Skeletal muscle cell (primary cell): ENCODE data around the gene MISP3.

ENCODE experiments used
- DNase-seq: peaks from one replicate; pipeline ENCODE4 v3.0.0-alpha.2; 2010; ENCODE audit warnings: low read depth
- H3K4me3 ChIP-seq: 2 replicates; pipeline ENCODE4 v1.5.1; 2011; ENCODE audit warnings: low read depth, mild to moderate bottlenecking, control low read depth, low read length, moderate library complexity

MISP3 gene

DNA sequence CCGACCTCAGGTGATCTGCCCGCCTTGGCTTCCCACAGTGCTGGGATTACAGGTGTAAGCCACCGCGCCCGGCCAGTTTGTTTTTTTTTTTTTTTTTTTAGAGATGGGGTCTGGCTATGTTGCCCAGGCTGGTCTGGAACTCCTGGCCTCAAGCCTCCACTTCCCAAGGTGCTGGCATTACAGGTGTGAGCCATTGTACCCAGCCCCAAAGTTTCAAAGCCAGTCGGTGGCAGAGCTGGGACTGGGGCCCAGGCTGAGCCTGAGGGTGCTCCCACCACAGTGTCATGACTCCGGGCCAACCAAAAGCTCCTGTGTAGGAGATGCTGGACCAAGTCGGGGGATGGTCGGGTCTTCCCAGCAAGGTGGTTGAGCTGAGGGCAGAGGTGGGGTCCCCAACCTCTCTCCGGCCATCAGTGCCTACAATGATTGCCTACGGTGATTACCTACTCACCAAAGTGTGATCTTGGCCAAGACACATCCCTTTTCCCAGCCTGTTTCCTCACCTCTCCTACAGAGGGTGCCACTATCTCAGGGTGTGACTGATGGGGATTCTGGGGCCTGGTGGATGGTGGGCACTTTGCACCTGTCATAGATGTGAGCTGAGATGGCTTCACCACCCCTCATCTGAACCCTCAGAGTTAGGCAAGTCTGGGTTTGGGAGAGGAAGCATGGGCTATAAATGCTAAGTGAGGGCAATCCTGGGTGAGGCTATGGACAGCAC, 23.8 kb downstream of the MISP3 start:
- DNase-seq, result no peak
- no peak overlapping the region for H3K4me3 ChIP-seq

DNA sequence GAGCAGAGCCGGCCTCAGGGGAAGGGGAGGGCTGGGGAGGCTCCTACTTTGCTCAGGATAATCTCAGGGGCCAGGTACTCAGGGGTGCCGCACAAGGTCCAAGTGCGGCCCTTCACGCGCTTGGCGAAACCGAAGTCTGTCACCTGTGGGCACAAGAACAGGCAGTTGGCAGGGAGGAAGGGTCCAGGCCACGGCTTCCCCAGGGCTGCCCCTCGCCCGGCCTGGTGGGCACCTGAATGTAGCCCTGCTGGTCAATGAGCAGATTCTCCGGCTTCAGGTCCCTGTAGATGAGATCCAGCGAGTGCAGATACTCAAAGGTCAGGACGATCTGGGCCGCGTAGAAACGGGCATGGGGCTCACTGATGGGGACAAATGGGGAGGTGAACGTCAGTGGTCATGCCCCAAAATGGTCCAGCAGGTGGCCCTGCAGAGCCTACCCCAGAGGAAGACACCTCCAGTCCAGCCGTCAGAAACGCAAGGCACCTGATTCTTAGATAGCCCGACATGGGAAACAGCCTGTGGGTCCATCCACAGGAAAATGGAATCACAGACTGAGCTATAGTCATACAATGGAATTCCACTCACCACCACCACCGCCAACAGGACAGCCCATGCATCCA, 25.1 kb downstream of the MISP3 start:
- DNase-seq, result no peak
- no peak overlapping the region for H3K4me3 ChIP-seq

DNA sequence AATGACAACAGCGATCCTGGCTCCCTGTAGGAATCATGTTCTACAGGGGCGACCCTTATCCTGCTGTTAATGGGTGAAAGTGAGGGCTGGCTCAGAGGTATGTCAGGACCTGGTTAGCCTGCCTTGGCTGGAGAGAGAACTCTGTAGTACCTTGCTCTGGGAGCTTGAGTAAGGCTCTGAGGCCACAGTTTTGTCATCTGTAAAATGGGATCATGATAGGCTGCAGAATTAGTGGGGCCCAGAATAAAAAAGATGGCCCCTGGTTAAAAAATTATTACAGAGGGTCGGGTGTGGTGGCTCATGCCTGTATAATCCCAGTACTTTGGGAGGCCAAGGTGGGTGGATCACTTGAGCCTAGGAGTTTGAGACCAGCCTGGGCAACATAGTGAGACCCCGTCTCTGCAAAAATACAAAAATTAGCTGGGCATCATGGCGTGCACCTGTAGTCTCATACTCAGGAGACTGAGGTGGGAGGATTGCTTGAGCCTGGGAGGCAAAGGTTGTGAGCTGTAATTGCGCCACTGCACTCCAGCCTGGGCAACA, 28.5 kb downstream of the MISP3 start:
- no peak overlapping the region for H3K4me3 ChIP-seq
- no peak for DNase-seq

DNA sequence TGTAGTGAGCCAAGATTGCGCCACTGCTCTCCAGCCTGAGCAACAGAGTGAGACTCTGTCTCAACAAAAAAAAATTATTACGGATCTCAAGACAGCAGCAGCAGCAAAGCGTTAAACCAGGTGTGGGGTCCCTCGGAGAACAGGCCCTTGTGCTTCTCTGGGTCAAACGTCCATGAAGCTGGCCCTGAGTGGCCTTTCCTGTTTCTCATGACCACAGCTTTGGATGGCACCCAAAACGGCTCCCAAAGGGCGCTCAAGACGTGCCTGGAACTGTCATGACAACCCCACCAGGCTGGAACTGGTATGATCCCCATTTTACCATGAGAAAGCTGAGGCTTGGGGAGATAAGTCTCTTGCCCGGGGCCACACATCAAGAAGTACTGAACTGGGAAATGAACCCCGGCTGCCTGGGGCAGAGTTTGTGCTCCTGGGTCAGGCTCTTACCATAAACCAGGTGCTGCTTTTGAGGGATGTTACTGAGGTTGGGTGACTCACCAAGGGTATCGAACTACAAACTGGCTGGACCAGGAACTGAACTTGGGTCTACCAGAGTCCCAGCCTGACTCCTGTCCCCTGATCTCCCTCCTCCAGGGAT, 29.6 kb downstream of the MISP3 start:
- DNase-seq, result no peak
- no peak overlapping the region for H3K4me3 ChIP-seq

DNA sequence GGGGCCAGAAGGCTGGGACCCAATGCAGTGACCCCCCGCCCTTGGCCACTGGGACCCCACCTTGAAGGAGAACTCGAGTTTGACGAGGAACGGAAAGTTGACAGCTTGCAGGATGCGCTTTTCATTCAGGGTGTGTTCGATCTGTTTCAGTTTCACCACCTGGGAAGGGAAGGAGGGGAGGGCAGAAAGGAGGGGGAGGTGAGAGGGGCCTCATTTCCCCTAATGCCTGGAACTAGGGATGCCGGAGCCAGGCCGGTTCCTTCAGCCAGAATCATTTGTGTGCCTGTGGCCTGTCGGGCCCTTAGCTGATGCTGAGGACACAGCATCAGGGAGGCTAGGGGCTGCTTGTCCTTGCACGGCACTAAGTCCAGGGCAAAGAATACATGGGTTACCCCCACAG, 30.2 kb downstream of the MISP3 start:
- H3K4me3 ChIP-seq, result no peak overlapping the region
- no peak for DNase-seq

DNA sequence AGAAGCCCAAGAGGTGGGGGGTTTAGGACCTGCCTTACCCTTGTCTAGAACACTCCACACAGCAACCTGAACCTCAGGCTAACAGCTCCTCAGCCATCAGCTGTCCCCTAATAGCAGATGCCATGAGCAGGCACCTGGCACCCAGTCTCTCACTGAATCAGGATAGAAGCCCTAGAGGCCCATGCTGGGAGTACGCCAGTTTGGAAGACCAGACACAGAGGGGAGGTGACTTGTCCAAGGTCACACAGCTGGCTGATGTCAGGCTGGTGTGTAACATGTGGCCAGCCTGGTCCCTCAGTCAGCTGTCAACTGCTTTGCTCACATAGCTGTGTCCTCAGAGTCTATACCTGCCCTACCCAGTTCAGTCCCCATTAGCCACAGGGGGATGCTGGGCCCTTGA, 30.7 kb downstream of the MISP3 start:
- H3K4me3 ChIP-seq, result no peak overlapping the region
- DNase-seq, result no peak

DNA sequence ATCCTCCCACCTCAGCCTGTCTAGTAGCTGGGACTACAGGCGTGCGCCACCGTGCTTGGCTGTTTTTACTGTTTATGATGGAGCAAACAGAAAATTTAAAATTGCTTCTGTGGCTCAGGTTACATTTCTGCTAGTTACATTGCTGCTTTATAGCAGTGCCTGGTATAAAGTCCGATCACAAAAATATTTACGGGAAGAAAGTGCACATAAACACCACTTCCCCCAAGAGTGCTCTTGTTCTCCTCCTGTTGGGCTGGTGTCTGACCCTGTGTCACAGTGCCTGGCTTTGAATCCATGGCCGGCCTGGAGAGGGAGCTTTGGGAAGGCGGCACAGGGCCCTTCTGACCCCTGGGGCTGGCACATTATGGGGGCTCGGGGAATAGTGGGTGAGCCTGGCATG, 33.1 kb downstream of the MISP3 start:
- DNase-seq, result no peak
- H3K4me3 ChIP-seq, result no peak overlapping the region

DNA sequence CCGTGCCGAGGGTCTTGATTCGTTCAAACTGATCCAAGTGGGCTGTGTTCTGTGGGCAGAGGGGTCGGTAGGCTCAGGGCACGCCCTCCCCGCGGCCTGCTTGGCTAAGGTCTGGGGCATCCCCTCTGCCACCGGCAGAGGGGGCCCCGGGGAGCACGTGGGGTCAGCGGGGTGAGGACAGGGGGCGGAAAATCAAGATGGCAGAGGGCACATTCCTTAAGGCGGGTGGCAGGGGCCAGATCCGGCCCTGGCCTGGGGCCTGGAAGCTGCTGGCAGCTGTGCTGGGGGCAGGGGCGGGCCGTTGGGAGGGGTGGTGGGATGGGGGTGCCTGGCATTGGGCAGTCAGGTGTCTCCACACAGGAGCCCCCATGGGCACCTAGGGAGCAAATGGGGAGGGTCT, 34.3 kb downstream of the MISP3 start:
- no peak for DNase-seq
- no peak overlapping the region for H3K4me3 ChIP-seq

DNA sequence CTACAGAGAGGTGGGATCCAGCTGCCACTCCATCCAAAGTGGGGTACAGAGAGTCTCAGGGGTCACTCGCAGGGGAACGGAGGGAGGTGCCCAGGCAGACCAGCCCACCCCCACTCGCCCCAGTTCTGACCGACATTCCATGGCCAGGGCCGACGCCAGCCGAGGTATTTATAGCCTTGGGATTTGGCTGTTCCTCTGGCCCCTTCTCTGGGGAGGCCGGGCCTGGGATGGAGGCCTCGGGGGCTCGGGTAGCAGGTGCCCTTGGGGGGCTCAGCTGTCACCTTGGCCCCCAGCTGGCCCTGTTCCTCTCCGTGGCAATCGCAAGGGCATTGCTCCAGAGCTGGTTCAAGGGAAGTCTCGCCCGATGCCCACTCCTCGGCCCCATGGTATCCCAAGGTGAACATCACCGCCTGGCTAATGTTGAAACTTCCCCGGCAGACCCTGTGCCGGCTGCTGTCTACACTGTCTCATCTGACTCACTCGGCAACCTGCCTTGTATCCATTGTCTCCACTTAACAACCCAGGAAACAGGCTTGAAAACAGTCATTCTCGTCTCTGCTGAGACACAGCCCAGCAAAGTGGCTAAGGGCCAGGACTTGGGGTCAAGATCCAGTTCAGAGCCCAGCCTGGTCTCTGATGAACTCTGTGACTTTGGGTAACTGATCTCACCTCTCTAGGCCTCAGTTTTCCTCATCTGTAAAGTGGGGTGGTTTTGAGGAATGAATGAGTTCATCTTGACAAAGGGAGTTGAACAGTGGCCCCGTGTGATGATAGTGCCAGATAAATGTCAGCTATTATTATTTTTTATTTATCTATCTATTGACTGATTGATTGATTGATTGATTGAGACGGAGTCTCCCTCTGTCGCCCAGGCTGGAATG, 35.2 kb downstream of the MISP3 start:
- DNase-seq, result no peak

DNA sequence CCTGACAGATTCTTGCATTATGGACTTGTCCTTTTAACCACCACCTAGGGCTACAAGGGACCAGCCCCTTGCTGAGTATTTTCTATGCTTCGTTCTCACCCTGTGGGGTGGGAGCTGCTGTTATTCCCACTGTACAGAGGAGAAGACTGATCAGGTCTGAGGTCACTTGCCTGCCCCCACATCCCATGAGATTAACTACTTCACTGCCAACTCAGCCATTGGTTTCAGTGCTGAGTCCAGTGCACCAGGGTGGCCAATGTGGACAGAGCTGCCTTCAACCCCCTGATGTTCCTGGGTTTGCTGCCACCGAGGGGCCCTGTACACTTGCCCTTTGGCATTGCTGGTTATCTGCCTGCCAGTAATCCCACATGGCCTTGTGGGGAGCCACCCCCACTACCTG, 38.1 kb downstream of the MISP3 start:
- no peak overlapping the region for H3K4me3 ChIP-seq
- no peak for DNase-seq

More for the DNA sequence above, 35.2 kb downstream of the MISP3 start:
- H3K4me3 ChIP-seq, result no peak overlapping the region

DNA sequence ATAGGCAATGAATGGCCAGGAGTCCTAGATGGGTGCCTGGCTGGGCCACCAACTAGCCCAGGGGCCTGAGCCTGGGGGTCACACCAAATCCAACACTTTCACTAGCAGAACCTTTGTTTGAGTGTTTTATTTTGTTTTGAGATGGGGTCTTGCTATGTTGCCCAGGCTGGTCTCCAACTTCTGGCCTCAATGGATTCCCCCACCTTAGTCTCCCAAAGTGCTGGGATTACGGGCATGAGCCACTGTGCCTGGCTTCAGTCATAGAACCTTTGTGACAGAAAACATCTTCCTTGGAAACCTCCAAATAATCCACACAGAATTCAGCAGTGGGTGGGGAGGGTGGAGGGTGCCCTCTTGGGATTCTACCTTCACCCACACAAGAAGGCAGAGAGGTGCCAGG, 38.9 kb downstream of the MISP3 start:
- H3K4me3 ChIP-seq, result no peak overlapping the region
- DNase-seq, result no peak

DNA sequence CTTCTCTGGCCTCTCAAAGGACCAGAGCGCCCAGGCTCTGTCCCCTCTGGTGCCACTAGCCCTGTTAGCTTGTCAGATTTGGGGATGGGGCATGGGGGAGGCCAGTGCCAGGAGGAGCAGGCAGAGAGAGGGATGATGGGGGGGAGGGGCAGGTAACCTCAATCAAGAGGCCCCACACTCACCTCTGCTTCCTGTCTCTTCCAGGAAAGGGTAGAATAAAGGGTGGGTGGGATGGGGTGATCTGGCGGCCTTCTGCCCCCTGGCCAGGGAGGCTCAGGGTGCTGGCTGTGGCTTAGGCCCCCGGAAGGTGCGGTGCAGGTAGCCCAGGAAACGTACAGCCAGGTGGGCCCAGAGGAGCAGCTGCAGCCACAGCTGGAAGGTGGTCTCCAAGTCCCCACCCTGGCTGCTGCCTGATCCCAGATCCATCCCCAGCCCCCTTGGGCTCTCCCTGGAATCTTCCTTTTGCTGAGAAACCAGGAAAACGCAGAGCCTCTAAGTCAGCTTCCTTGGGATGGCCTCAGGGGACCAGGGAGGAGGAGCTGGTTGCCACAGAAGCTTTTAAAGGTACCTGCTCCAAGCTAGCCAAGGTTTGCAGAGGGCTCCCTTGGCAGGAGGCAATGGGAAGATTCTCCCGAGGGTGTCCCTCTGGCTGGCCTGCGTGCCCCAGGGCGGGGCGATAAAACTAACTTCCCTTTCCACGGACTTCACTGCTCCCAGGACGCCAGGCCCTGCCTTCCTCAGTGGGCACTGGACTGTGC, 39.6 kb downstream of the MISP3 start:
- DNase-seq, result no peak
- H3K4me3 ChIP-seq, result peak overlapping the region; percentile 7

DNA sequence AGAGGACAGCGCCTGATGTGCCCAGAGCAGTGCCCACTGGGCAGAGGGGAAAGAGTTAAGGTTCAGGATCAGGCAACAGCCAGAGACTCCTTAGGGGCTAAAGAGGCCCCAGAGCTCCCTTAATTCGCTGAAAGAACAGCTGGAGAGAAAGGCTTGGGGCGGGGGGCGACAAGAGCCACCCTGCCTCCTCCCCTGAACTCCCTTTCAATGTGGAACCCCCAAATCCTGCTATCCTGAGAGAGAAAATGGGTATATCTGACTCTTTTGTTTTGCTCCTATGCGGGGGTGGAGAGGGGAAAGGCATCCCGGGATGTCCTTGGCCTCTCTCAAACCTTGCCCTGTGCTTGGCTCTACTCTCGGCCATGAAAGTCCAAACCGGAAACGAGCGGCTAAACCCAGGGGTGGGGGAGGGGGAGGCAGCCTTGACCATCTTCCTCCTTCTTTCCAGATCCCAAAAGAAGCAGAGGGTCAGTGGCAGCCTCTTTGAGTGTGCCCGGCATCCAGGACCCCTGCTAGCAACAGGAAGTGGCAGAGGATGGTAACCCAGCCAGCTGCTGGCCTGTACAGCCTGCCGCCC, 40.3 kb downstream of the MISP3 start:
- no peak for DNase-seq
- peak overlapping the region; percentile 7 for H3K4me3 ChIP-seq

DNA sequence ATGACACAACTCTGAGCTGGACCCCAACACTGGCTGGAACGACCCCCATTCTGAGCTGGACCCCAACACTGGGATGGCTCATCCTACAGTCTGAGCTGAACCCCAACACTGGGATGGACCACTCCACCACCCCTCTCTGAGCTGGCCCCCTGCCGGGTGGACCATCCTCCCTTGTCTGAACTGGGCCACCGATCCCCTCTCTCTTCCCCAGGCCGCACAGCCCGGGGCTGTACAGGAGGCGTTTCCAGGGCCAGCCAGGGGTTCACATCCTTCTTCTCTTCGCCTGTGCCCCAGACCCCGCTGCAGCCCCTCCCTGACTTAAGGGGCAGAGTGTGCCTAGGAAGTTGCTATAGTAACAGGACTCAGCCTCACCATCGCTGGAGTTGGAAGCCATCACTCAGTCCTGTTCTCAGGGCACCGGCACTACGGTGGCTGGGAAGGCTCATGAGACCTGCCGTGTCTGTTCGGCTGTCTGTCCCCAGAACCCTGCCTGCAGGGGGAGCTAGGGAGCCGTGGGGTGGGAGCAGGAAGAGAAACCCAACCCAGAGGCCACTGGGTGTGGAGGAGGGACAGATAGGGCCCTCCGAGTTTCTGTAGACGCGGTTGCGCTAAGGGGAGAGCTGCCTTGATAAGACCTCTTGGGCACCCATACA, 41.3 kb downstream of the MISP3 start:
- DNase-seq, result no peak
- no peak overlapping the region for H3K4me3 ChIP-seq

DNA sequence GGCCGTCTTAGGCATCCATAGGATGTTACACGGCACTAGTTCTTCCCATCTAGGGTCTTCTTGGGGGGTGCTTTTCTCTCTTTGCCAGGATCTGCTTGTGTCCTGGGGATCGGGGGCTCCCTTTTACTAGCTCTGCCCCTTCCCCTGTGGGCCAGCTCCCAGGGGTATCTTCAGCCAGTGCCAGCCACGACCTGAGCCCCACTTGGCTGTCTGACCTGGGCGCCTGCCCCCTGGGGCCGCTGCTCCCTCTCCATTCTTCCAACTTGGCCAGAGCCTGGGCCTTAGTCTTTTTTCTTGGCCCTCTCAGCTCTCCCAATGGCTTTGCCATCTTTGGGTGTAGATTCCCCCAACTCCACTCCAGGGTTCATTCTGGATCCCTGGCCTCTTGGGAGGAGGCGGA, 41.9 kb downstream of the MISP3 start:
- no peak overlapping the region for H3K4me3 ChIP-seq
- DNase-seq, result no peak

DNA sequence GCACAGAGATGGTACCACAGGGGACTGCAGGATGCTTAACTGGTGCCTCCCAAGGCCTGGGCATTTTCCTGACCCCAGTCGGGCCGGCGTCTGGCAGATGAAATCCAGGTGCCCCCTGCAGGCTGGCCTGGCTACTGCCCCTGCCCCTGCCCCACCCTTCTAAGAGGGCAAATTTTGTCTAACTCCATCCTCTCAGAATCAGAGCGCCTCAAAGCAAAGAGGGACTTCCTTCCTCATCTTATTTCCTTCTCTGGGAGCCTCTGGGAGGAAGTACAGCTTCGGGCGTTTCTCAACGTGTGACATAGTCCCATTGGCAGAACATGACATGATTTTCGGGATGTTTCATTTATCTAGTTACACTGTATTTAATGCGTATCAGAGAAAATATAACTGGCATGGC, 42.3 kb downstream of the MISP3 start:
- DNase-seq, result no peak
- no peak overlapping the region for H3K4me3 ChIP-seq

DNA sequence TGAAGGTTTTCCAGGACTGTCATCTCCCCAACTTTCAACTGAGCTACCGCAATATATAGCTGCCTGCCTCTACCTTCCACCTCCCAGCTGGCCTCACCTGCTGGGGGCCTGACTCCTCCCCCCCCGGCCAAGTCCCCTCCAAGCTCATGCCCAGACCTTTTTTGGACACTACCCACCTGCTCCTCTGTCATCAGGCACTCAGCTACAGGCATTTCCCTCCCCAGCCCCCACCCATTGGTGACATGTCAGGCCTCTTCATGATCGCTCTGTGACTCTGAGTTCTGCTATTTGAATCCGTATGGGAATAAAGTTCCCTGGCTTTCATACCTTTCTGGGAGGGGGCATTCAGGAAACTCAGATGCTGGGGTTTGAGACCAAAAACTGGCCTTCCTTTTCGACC, 43.2 kb downstream of the MISP3 start:
- no peak for DNase-seq
- no peak overlapping the region for H3K4me3 ChIP-seq

DNA sequence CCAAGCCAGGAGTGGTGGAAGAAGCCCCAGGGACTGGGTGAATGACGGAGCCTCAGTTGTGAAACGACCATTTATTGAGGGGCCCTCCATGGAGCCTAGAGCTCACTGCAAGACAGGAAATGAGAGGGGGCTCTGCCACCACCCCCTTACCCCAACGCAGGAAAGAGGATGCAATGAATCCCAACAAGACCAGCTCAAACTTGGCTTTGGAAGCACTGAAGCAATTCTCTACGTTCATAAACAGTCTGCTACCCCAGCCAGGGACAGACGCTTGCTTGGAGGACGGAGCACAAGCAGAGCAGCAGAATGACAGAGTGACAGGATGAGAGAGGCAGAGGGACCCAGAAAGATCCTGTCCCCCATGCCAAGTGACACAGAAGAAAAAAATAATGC, 43.9 kb downstream of the MISP3 start:
- no peak for DNase-seq
- peak overlapping the region; percentile 88 for H3K4me3 ChIP-seq
